ENCODE data around the gene PTPRC. TPM values are rescaled to one million over a fixed set of nuclear protein-coding genes. Genes with fewer than 3 reads are reported as not detected.

The PTPRC gene
- polyA plus RNA-seq, 2 of the 4 experiments (the other 2 are of a cell fraction), result not detected

DNA sequence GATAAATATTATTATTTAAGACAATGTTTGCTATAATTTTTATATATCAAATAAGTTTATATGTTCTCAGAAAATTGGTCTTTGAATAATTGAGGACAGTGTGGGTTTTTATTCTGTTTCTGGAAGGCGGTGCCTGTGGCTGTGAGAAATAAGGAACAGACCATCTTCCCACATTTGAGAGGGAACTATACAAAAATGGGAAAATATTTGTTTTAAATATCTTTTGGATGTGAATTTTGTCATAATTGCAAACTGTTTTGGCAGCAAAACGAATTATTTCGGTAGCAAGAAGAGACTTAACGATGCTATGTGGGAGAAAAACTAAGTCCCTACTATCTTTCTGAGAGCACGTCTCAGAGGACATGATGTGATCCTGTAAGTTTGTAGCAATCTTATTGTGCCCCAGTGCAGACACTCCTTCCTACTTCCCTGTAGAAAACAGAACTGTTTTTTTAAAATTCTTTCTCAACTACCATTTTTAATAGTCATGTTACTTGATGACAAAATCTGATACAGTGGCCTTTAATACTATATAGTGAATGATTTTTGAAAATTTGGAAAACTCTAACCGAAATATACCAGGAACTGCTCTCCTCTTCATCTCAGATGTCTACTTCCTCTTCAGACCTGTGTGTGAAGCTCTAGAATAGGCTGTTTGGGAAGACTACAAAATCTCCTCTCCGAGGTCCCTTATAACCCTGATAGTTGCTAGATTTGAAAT lies 25.4 kb downstream of the PTPRC start:
- TF ChIP-seq BHLHE40 (IDR thresholded peaks at IDR 0.05; ENCODE audit: low read depth, low read length) (no peak), CEBPB (IDR thresholded peaks at IDR 0.05) (no peak), MAFK (IDR thresholded peaks at IDR 0.05; ENCODE audit: partially characterized antibody) (no peak), ZSCAN20 (CRISPR knock-in tag; IDR thresholded peaks at IDR 0.05) (no peak)
- TF ChIP-seq, protein P1, sequence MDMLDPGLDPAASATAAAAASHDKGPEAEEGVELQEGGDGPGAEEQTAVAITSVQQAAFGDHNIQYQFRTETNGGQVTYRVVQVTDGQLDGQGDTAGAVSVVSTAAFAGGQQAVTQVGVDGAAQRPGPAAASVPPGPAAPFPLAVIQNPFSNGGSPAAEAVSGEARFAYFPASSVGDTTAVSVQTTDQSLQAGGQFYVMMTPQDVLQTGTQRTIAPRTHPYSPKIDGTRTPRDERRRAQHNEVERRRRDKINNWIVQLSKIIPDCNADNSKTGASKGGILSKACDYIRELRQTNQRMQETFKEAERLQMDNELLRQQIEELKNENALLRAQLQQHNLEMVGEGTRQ (IDR thresholded peaks at IDR 0.05), result no peak
- TF ChIP-seq, protein P2, sequence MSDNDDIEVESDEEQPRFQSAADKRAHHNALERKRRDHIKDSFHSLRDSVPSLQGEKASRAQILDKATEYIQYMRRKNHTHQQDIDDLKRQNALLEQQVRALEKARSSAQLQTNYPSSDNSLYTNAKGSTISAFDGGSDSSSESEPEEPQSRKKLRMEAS (IDR thresholded peaks at IDR 0.05), result no peak
- TF ChIP-seq, protein P3, sequence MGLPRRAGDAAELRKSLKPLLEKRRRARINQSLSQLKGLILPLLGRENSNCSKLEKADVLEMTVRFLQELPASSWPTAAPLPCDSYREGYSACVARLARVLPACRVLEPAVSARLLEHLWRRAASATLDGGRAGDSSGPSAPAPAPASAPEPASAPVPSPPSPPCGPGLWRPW (IDR thresholded peaks at IDR 0.05), result no peak
- WGBS (ENCODE audit: missing lambda C conversion rate), result 67% methylated on average over 7 of the region's 7 CpGs
- FAIRE-seq, result no peak
- POLR2A ChIA-PET, result no interaction called here
- Histone ChIP-seq H3K9me3 (no peaks in the 10 kb centered on the region), H3K4me3 (no peak overlapping the region), H3K4me1 (peaks cover 8% of the 10 kb centered on the region), H3K27ac (no peak overlapping the region), H3K4me2 (no peak overlapping the region)
- DNase-seq (ENCODE audit: low read depth in 1 of 2, low spot score in 1 of 2), result no peak
- ATAC-seq, result no peak
- CTCF ChIA-PET, result no interaction called here

DNA sequence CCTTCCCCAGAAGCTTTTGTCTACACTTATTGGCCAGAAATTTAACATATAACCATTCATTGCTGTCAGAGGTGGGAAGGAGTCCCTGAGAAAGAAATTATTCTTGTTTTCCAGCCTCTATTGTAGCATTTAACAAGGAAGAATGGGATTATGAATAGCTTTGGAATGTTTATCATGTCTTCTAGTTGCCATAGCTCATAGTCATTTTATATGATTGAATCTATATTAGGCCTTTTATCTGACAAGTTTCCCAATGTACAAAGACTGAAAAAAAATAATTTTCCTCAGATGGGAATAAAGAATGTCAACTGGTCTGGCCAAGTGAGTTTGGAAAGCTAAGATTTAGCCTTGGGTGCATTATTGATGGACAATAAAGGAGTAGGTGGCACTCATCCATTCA lies 28.3 kb downstream of the PTPRC start:
- ATAC-seq, result no peak
- Histone ChIP-seq H3K4me2 (no peak overlapping the region), H3K4me1 (peaks cover 18% of the 10 kb centered on the region), H3K27ac (no peak overlapping the region), H3K4me3 (no peak overlapping the region), H3K9me3 (no peaks in the 10 kb centered on the region)
- no peak for DNase-seq (ENCODE audit: low read depth in 1 of 2, low spot score in 1 of 2)
- ChIA-PET POLR2A (no interaction called here), CTCF (no interaction called here)
- TF ChIP-seq FOSL2 (IDR thresholded peaks at IDR 0.05) (no peak), FOSL2 (CRISPR knock-in tag; IDR thresholded peaks at IDR 0.05) (no peak), HEYL (CRISPR knock-in tag; IDR thresholded peaks at IDR 0.05) (no peak), CBX2 (IDR thresholded peaks at IDR 0.05; ENCODE audit: borderline replicate concordance, low read depth) (no peak), ZSCAN20 (CRISPR knock-in tag; IDR thresholded peaks at IDR 0.05) (no peak), ZC3H11A (IDR thresholded peaks at IDR 0.05) (no peak), RARB (CRISPR knock-in tag; IDR thresholded peaks at IDR 0.05) (no peak), TFCP2L1 (CRISPR knock-in tag; IDR thresholded peaks at IDR 0.05) (no peak), GATA3 (IDR thresholded peaks at IDR 0.05; ENCODE audit: borderline replicate concordance) (no peak), MAFK (IDR thresholded peaks at IDR 0.05; ENCODE audit: partially characterized antibody) (no peak), CEBPB (IDR thresholded peaks at IDR 0.05) (no peak), ZFP36 (IDR thresholded peaks at IDR 0.05; ENCODE audit: borderline replicate concordance, partially characterized antibody) (no peak), HOXB13 (CRISPR knock-in tag; IDR thresholded peaks at IDR 0.05; ENCODE audit: low read depth) (no peak), CHD4 (IDR thresholded peaks at IDR 0.05; ENCODE audit: borderline replicate concordance) (no peak), NR3C1 (IDR thresholded peaks at IDR 0.05) (no peak), RNF2 (IDR thresholded peaks at IDR 0.05; ENCODE audit: borderline replicate concordance, low read depth) (no peak), HOXB5 (CRISPR knock-in tag; IDR thresholded peaks at IDR 0.05) (no peak), FOXS1 (CRISPR knock-in tag; IDR thresholded peaks at IDR 0.05) (no peak), KDM1A (IDR thresholded peaks at IDR 0.05; ENCODE audit: low read depth) (no peak)
- TF ChIP-seq, protein P2 (IDR thresholded peaks at IDR 0.05), result no peak
- TF ChIP-seq, protein P4, sequence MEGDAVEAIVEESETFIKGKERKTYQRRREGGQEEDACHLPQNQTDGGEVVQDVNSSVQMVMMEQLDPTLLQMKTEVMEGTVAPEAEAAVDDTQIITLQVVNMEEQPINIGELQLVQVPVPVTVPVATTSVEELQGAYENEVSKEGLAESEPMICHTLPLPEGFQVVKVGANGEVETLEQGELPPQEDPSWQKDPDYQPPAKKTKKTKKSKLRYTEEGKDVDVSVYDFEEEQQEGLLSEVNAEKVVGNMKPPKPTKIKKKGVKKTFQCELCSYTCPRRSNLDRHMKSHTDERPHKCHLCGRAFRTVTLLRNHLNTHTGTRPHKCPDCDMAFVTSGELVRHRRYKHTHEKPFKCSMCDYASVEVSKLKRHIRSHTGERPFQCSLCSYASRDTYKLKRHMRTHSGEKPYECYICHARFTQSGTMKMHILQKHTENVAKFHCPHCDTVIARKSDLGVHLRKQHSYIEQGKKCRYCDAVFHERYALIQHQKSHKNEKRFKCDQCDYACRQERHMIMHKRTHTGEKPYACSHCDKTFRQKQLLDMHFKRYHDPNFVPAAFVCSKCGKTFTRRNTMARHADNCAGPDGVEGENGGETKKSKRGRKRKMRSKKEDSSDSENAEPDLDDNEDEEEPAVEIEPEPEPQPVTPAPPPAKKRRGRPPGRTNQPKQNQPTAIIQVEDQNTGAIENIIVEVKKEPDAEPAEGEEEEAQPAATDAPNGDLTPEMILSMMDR (IDR thresholded peaks at IDR 0.05), result no peak
- FAIRE-seq, result no peak
